Limb (tissue), 2 donors: ENCODE results near the gene GLRX2.
"Not testable (repeated sequence)": the region's sequence is repeated elsewhere in the genome, so short reads cannot be mapped to it uniquely, and the experiment has no call there.

Experiments used
- DNase-seq, 2 donors: peaks; one replicate each; pipeline ENCODE4 v3.0.0-alpha.2; 2016; ENCODE audit errors: extremely low spot score in 2 of 2

The GLRX2 gene

GRCh38 chr1:193104907-193105820 is at the start of gene GLRX2:
TSS of gene GLRX2 (minus strand) at chr1:193105414. CDS start at chr1:193105382, 32 bp downstream.
- DNase-seq, result peak; percentile 66 to 88

DNA sequence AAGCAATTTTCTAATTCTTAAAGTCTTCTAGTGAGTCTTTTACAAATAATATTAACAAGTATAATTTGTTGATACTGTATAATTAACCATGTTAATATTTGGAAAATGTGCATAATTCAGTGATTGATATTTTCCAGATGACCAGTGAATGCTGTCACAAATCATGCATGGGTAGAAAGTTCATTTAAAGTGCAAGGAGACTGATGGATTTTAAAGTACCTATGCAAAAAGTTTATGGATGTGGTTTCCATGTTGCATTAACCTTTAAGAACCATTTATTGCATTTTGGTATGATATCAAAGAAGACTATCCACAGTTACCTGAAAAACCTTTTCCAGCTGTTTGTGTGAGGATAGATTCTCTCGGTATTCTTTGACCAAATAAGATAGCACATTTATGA is 39.8 kb upstream of the GLRX2 start:
- no peak for DNase-seq

DNA sequence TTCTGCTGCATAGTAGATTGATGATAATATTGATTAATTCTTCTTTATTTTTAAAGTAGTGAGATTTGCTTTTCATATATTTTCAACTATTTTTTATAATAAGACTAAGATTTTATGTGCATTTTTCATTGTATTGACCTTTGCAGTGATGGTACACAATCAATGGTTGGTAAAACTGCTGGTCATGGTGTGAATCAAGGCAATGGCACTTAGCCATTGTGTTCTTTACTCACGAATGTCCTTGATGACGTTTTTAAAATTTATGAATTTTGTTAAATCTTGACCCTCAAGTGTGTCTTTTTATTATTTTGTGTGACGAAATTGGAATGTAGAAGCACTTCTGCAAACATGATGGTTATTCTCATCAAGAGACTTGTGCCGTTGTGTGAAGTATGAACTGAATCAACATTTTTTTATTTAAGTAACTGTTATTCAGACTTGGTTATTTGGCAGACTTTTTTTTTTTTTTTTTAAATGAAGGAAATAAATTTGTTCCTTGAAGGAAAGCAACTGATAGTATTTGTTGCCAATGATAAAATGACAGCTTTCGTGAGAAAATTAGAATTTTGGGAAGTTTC is 39.2 kb upstream of the GLRX2 start:
- DNase-seq, result no peak

DNA sequence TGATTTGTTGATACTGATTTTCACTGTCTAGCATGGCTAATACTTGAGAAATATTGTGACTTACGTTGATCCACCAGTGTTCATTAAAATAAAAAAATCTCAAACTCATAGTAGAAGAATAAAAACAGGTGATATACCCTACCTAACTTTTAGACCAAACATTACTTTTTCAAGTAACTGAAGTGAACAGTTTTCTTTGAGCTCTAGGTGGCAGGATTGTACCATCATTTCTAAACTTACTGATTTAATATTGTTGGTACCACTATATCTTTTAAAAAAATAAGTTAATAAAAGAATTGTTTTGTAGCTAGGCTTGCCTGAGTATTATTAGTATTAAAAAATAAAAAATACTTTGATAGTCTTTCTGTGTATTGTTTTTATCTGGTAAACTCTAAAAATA is 38.1 kb upstream of the GLRX2 start:
- DNase-seq, result peak in 1 of 2 donors; percentile 16

GRCh38 chr1:193142409-193142808 is 37.2 kb upstream of the GLRX2 start:
- DNase-seq, result no peak

GRCh38 chr1:193141804-193142203 is 36.6 kb upstream of the GLRX2 start:
- no peak for DNase-seq

- DNase-seq, result no peak
Measured at GRCh38 chr1:193140254-193140653, 35.0 kb upstream of the GLRX2 start.

DNA sequence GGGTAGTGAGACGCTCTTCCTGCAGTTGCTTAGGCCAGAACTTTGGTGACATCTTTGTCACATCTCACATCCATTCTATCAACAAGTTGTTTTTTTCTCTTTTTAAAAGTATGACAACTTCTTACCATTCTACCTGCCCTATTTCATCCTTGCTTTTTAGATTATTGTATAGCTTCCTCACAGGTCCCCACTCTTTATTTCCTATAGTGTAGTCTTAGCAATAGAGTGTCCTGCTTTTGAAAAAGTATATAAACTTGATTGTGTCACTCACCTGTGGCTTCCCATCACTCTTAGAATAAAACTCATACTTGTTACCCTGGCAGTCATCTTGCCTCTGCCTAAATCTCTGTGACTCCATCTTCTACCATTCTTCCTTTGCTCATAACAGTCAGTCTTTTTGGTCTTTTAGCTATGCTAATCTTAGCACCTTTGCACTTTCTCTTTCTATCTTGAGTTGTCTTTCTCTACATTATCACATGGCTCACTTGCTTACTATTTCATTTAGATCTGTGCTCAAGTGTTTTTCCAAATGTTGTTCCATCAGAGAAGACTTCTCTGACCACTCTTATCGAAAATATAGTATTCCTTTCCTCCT is 26.1 kb upstream of the GLRX2 start:
- DNase-seq, result no peak

DNA sequence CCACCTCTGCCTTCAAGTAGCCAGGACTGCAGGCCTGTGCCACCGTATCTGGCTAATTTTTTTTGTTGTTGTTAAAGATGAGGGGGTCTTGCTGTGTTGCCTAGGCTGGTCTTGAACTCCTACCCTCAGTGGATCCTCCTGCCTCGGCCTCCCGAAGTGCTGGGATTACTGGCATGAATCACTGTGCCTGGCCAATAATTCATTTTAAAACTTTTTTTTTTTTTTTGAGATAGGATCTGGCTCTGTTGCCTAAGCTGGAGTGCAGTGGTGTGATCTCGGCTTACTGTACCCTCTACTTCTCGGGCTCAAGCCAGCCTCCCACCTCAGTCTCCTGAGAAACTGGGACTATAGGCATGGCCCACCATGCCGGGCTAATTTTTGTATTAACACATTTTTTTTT is 20.2 kb upstream of the GLRX2 start:
- DNase-seq, result no peak

GRCh38 chr1:193123751-193124150 is 18.5 kb upstream of the GLRX2 start:
- no peak for DNase-seq

DNA sequence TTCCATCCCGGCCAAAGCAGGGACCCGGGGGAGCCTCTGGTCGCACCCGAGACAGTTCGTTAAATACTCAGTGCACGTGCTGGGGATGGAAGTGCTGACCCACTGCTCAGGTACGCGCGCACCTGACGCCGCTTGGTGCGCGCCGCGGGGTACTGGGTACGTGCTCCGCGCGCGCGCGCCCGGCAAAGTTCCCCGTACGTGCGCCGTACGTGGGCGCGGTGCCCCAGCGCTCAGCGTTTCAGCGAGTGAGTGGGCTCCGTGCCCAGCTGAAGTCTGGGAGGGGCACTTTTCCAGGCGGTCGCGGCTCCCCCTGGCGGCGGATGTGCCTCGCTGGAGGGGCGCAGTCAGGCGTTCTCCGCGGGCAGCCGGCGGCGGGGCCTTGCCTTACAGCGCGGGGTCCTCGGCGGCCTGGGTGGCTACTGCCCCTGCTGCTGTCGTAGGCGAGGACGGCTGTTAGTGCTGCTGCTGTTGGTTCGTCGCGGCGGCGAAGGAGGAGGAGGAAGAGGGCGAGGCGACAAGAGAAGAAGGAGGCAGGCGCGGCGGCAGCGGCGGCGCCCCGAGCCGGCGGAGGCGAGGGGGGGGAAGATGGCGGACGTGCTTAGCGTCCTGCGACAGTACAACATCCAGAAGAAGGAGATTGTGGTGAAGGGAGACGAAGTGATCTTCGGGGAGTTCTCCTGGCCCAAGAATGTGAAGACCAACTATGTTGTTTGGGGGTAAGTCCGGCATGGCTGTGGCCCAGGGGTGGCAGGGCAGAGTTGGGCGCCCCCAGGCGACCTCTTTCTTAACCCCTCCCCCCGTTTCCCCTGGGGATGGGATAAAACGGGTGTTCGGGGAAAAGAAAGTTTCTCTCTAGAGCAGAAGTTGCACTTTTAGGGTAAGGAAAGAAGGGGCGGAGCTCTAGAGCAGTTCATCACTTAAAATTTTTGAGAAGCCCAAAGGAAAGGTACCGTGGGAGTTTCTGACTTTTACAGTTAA is 16.7 kb upstream of the GLRX2 start, which contains the start of gene CDC73:
Gene CDC73 (plus strand): TSS at position 416 of the 978 bp plus-strand sequence. CDS start 170 bp downstream, at position 586.
- peak; percentile 96 to 100 for DNase-seq

DNA sequence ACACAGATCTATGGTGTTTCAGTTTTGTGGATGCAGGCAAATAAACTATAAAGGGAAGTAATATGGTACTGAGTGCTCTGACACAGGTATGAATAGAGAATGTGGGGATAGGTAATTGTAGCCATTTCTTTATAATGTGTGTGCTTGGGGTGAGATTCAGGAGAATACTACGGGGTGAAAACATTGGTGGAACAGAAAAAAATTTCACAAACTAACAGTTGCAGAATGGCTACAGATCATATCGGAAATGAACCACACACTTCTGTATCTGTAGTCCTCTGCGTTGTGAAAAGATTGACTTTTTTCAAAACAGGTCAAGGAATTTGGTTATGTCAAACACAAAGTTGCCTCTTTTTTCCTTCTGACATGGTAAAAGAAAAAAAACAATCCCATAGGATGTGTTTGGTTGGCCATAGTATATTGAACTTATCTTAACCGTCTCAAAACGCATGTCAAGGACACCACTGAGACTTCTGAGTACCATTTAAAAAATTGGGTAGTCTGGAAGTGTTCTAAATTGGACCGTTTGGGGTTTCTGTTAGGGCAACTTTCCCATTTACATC is 15.5 kb upstream of the GLRX2 start:
- DNase-seq, result no peak

DNA sequence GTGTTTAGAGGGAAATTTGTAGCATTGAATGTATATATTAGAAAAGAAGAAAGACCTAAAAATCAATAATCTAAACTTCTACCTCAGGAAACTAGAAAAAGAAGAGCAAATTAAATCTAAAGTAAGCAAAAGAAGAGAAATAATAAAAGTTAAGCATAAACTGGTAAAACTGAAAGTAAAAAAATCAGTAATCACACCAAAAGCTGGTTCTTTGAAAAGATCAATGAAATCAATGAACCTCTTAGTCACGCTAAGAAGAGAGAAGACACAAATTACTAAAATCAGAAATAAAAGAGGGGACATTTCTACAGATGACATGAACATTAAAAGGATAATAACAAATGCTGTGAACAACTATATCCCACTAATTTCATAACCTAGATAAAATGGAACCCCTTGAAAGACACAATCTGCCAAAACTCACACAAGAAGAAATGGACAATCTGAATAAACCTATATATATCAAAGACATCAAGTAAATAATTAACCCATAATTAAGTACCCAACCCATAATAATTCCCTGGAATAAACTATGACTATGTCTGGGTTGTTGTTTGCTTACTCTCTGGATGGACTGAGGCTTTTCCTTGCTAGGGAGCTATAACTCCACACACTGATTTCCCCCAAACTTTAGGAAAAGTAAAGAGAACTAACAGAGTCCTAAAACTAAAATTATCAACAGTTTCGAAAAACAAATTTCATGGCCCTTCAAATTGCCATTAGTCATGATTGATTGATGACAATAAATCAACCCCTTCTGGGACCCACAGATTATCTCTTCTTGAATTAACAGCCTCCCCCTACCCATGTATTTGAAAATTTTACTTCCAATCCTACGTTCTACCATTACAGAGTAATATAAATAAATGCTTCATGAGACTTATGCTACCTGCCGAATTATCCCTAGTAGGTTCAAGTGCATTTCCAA is 13.9 kb upstream of the GLRX2 start:
- DNase-seq, result no peak

GRCh38 chr1:193118194-193118593 is 13.0 kb upstream of the GLRX2 start:
- no peak for DNase-seq

GRCh38 chr1:193117167-193117566 is 12.0 kb upstream of the GLRX2 start:
- not testable (repeated sequence) for DNase-seq

GRCh38 chr1:193115629-193116227 is 10.5 kb upstream of the GLRX2 start:
- DNase-seq, result no peak

DNA sequence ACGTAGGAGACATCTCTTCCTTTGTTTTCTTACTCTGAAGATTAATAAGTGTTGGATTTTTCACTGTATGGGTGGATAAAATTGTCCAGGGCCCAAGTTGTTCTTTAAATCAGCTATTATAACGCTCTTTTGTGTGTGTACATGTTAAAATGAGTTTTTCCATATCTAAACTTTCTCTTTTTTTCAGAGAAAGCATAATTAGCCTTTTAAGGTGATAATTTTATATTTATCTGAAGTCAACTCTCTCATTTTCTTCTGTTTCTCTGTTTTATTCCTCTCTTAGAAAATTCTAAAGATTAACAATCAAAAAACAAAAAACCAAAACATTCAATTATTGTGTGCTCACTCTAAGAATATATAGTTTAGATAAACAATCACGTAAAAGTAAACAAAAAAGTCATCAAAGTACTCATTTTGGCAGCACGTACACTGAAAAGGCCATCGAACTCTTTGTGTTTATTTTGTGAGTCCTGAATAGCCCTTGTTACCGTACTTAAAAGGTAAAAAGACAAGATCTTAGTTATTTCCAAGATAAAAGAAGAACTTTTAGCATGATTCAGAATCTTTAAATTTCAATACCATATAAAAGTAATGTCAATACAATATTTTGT is 9.4 kb upstream of the GLRX2 start:
- no peak for DNase-seq

DNA sequence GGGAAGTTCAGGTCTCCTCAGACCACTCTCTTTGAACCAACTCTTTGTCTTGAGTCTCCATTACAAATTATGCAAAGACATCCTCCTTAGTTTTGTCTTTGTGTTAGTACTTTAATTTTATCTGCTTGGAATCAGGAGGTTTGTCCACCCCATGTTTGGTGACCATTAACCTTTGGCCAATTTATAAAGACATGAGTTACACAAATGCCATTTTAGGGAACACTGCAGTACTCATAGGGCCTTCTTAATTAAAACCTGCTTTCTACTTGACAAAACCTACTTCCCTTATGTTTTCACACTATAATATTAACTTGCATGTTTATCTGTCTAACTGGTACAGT is 8.7 kb upstream of the GLRX2 start:
- no peak for DNase-seq
